ENCODE measurements around the gene PPP1R13B.

Gene PPP1R13B

DNA sequence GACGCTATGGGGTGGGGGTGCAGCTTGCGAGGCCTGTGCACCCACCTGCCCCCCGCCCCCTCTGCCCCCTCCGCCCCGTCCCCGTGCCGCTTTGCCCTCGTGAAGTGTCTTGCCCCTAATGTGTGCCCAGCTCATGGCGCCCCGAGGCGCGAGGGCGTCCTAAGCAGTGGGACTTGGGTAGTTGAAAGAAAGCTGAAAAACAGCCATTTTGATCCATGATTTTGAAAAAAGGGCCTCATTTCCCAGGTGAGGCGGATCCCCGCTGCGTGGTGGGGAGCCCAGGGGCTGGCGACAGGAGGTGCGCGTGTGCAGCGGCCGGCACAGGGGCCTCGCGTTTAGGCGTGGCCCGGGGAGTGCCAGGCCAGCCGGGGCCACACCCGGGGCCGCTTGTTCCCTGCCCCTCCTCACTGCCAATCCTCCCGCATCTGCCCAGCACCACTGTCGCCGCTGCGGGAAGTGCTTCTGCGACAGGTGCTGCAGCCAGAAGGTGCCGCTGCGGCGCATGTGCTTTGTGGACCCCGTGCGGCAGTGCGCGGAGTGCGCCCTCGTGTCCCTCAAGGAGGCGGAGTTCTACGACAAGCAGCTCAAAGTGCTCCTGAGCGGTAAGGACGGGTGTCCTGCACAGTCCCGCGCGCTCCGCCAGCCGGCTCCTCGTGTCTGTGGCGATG, 119.9 kb downstream of the PPP1R13B start:
- DNase-seq: no peak

DNA sequence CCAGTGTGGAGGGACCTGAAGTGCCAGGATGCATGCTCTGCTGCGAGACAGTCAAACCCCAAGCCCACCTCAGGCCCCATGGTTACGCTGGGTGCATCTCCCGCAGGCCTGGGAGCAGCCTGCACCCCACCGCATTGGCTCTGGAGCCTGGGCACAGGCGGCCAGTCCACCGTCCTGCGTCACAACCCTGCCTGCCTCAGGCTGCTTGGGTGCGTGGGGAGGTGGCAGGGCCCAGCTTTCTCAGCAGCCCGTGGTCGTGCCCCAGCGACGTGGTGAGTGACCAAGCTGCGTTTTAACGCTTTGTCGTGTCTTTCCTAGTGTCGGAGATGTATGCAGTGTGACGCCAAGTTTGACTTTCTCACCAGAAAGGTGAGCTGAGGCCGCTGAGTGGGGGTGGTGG, 120.9 kb downstream of the PPP1R13B start:
- DNase-seq: no peak

DNA sequence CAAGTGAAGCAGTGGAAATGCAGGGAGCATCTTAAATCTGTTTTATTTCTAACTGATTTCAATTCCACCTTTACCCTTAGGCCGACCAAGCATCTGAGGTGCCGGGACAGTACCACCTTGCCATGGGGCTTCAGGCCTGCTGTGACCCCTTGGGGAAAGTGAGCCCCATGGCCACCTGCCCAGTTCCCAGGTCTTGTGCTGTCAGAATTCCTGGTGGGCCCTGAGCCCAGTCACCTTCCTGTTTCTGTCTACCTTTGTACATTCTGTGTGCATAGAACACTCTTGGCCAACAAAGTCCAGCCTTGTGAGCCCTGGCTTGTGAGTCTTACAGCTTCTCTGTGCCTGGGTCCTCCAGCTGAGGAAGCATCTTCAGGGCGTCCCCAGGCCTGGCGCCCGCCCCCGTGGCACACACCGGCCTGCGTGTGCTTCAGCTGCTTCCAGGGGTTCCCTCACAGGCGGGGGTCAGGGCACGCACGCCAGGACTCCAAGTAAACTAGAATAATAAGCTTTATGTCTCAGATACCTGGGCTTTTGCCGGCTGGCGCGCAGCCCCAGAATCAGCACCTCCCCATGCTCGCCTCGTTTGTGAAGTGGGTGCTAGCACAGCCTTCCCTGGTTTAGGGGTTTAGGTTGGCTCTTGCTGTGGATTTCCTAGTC, 121.5 kb downstream of the PPP1R13B start:
- DNase-seq: no peak

DNA sequence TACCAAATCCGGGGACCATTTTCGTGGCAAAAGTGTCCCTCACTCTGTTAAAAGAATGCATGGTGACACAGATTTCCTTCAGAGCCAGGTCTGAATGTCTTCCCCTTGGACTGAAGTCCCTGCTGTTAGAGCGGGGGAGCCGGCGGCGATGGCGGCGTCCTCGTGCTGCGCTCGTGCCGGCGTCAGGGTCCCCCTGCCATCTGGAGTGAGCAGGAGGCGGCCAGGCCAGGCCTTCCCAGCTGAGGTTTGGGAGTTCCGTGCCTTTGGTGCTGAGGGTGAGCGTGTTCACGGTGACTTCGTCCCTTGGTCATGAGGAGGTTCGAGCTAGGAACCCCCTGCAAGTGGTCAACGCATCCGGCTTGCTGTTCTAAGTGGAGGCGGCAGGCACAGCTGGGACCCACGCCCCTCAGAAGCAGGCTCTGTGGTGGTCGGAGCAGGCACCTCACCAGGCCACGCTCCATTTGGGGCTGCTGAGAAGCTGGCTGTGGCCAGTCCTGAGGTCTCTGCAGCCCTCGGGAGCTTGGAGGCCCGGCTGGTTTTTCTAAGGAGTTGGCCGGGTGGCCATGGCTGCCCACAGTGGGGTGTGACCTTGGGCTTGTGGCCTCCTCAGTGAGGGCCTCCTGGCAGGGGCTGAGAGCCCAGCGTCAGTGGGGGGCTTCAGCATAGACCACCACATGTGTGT, 122.2 kb downstream of the PPP1R13B start:
- DNase-seq: no peak

DNA sequence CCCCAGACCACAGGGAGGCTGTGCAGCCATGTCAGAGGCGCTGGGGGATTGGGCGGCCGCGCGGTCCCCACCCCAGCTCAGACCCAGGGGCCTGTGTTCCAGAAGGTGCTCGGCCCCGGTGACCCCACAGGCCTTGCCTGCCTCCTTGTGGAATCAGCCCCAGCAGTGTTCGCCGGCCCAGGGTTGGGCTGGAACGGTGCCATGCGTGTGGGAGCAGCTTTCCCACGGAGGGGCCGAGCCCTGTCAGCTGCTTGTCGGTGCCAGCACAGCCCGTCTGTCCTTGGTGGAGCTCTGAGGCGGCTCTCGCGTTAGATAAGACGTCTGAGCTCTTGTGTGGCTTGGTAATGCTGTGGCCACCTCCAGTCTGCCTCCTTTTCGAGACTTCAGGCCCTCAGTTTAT, 123.3 kb downstream of the PPP1R13B start:
- DNase-seq: no peak

DNA sequence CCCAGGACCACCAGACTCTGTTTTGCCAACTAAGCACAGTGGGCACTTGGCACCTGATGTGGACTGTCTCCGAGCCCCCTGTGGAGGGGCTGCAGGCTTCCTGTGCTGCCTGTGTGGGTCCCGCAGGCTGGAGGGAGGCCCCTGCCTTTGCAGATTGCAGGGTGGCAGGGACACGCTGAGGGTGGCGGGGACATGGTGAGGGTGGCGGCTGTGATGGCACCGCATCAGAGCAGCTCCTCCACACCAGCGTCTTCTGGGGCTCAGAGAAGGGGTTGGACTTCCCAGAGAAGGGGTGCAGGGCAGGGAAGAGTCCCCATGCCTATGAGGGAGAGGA, 123.7 kb downstream of the PPP1R13B start:
- DNase-seq: no peak

DNA sequence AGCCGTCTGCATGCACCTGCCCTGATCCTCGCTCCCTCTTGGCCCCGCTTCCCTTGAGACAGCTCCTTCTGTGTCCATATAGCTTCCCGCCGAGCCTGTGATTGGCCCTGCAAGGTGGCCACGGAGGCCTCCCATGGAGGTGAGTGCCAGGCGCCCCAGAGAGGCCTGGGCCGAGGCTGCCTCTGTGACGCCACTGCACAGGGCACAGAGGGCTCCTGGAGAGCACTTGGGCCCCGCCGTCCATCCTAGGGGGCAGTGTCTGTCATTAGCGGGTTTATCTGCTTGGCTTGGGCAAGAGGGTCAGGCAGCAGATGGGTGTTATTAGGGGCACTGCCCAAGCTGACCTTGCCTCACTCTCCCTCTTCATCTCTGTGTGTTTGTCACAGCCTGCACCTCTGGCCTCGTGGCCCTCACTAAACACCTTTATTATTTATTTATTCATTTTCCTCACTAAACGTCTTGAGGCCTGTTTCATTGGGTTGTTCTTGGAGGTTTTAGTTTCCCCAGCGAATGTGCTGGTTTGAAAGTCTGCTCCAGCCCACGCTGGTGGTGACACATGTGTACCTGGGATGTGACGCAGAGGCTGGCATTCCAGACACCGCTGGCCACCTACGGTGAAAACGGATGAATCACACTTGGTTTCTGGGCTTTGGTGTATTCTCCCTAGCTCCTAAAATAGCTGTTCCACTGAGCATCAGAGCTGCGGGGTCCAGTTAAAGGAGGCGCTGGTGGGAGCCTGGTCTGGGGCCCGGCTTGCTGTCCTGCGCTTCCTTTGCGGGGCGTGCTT, 125.8 kb downstream of the PPP1R13B start:
- no peak for DNase-seq

DNA sequence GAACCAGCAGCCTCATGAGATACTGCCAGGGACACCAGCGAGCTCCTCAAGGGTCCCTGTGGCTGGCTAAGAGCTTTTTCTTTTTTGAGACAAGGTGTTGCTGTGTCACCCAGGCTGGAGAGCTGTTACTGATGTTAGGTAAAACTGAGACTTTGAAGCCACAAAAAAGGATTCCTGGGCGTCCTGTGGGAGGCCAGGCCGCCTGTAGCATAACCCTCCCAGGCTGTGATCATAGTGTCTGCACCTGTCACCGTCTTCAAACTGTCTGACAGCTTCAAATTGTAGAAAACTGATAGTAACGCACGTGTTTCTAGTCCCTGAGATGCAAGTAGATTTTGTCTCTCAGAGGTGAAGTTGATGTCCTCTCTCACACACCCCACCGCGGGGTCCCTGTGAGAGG, 127.6 kb downstream of the PPP1R13B start:
- no peak for DNase-seq

DNA sequence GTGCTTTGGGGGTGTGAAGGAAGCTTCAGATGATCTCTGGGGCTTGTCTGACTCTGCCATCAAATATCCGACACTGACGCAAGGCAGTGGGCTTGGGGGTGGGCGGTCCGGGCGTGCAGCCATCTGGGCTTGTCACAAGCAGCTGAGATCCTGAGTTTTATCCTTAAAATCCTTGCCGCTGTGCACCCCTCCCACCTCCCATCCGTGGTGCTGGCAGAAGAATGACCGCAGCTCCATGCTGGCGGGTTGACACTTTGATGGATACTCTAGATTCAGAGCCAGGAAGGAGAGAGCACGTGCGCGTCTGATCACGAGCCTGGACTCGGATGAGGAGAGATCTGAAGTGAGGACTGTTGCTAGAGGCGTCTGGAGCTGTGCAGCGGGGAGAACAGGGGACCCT, 128.8 kb downstream of the PPP1R13B start:
- no peak for DNase-seq

DNA sequence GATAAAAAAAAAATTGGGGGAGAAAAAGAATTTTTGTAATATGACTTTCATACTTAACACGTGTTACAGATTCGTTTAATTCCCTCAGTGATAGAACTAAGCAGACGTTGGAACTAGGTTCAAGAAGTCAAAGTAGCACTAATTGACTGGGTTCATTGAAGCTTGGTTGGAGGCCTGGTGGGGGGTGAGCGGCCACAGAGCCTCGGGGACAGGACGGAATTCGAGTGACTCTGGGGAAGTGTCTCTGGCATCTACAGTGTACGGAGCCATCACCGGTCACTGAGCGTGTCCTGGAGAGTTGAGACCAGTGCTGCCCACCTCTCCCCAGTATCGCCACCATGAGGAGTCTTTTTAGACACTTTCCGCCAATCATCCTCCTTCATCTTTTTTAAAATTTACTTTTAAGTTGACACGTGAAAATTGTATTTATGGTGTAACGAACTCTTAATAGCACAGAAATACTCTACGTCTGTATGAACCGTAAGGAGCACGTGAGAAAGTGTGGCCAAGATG, 130.4 kb downstream of the PPP1R13B start:
- no peak for DNase-seq

DNA sequence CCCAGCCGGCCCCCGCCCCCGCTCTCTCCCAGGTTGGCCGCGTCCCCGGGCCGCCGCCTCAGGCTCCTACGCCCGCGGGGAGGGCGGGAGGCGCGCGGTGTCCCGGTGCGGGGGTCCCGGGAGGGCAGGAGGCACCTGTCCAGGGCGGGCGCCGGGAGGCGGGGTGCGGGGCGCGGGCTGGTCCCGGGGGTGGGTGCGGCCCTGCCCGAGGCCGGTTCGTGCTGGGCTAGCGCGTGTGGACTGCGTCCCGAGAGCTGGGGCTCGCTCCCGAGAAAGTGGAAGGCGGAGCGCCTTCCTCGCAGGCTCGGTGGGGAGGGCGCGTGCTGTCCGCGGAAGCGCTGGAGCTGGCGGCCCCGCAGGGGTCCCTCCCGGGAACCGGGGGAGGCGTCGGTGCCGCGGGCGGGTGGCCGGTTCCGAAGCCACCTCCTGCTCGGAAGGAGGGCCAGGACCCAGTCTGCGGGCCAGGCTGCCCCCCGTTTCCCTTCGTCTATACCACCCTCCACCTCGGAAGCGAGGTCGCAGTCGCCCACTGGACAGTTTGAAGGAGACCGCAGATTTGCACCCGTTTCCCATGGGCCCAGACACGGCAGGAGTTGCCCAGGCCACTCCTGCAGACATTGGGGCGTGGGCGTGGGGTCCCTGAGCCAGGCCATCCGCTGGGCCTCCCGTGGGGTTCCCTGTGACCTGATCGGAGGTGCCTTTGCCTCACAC, 131.1 kb downstream of the PPP1R13B start:
- no peak for DNase-seq

DNA sequence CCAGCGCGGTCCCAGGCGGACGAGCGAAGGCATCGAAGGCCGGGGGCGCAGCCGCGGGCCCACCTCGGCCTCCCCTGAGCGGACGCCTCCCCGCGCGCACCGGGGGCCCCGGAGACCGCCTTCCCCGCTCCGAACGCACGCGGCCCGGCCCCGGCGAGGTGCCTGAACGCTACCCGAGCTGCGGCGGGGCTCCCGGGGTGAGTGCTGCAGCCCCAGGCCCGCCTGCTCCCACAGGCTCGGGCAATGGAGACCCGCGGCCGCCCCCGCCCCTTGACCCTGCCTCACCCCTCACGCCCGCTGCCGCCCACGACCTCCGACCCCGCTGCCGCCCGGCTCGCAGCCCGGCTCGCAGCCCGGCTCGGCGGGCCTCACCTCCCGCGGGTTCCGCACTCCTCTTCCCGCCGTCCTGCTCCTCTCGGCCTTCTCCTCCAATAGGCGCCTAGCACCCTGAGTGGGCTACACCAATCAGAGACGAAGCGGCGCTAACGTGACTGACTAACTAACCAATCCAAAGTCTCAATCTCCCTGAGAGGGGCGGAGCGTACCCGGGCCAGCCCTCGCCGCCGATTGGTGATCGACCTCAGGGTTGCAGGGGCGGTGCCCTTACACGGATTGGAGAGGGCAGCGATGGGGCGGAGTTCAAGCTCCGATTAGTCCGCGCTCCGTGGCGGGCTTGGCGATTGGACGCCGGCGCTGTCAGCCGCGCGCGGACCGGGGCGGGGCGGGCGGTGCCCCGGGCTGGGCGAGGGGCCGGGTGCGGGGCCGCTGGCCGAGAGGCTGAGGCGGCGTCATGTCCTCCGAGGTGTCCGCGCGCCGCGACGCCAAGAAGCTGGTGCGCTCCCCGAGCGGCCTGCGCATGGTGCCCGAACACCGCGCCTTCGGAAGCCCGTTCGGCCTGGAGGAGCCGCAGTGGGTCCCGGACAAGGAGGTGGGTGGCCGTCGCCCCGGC, 132.0 kb downstream of the PPP1R13B start, which contains the start of the genes XRCC3 and ZFYVE21:
Gene XRCC3, minus strand, starts transcription at position 400 of the 949 bp plus-strand sequence. CDS start 4,364 bp downstream, outside the sequence.
Gene ZFYVE21, plus strand, starts transcription at position 759 of the 949 bp plus-strand sequence. Its CDS starts 32 bp downstream, at position 791.
- peak; percentile 100 for DNase-seq

DNA sequence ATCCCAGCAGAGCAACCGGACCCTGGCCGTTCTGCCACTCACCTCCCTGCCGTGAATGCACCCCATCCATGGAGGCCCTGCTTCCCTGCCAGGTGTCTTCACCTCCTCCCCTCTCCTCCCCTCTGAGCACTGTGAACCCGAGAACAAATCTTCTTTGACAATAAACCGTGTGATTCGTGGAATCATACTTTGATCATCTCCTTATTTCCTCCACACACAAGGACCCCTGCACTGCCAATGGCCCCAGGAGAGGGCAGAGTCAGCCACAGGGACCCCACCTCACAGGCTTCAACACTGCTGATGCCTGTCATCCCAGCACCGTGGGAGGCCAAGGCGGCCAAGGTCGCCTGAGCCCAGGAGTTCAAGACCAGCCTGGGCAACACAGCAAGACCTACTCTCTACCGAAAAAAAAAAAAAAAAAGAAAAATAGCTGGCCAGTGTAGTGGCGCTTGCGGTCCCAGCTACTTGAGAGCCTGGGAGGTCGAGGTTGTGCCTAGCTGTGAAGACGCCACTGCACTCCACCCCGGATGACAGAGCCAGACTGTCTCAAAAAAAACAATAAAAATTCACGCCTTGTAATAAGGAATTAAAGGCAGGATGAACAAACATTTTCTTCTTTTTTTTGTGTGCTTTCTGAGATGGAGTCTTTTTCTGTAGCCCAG, 133.2 kb downstream of the PPP1R13B start:
- DNase-seq: no peak

DNA sequence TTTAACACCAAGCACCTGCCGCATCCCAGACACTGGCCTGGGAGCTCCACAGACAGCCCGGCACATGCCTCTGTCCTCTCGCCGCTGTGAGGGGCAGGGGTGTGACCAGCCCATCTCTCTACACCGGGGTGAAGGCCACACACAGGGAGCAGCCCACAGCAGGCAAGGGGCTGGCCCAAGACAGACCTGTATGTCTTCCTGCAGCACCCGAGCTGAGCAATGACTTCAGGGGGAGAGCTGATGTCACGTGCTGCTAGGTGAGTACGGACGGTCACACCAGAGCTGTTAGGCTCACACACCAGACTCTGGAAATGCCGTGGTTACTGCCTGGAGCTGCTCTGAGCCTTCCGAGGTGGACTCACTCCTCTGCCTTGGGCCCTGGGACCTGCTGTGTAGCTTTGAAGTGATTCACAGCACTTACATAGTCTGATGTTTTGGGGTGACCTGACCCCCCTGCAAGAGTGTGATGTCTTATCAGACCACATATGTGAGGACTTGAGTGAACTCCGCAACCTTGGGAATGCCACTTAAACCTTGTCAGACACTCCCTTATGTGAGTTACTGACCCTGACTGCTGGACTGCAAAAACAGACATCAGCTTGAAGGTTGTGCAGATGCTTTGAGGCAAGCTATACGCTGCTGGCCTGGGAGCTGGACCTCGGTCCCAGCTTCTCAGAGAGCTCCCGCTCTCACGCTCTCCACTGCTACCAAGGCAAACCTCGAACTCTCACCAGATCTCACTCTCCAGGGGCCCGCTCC, 133.9 kb downstream of the PPP1R13B start:
- no peak for DNase-seq

DNA sequence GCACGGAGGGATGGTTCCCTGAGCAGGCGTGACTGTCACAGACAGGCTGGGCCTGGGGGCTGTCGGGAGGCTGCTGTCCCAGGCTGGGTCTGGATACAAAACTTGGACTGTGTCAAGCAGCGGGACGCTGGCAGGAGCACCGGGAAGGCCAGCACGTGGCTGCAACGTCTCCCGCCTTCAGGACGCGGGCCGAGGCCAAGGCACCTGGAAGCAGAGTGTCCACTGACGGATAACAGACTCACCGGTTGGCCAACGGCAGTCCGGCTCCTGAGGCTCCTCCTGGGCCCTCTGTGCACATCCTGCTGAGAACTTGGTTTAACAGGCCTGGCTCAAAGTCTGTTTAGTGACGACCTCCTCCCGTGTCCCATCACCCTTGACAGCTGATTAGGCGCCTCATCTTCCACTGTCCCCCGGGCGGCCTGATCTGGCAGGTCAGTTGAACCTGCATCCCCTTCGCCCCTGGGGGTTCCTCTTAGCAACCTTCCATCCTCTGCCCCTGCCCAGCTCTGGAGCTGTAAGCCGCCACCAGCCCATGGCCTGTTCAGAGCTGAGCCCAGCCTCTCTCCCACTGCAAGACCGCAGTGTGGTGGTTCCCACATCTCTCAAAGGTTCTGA, 134.6 kb downstream of the PPP1R13B start:
- no peak for DNase-seq

DNA sequence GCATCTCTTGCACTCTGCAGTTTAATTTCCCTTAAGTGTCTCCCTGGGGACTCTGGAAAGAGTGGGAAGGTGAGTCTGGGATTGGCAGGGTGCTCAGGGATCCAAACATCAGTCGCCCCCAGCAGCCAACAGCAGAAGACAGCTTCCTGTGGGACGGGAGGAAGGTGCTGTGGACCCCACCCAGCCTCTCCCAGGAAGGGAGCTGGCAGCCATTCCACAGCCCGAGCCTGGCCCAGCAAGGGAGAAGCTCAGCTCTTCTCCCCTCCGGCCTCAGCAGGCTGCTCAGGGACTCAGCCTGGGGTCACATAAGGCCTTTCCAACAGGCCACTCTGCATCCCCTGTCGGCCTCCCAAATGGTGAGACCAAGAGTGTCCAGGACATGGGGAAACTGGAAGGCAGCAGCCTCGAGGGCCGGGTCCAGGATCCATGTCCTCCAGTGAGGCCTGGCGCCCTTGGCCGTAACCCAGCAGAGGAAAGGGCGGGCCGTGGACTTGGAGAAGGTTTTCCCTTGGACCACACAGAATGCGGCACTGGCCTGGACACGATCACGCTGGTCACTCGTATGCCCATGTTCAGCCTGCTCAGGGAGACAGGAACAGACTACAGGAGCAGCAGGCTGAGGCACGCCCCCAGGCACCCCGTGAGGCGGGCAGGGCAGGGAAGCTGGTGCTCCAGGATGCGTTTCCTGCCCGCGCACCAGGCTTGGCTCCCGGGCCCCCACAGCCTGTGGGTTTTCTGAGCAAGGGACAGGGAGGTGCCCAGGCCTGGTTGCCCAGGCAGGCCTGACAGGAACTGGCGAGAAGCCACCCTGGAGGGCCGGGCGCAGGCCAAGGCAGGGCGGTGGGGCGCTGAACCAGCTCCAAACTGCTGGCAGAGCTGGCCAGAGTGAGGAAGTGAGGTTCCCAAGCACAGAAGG, 135.6 kb downstream of the PPP1R13B start:
- DNase-seq: no peak

DNA sequence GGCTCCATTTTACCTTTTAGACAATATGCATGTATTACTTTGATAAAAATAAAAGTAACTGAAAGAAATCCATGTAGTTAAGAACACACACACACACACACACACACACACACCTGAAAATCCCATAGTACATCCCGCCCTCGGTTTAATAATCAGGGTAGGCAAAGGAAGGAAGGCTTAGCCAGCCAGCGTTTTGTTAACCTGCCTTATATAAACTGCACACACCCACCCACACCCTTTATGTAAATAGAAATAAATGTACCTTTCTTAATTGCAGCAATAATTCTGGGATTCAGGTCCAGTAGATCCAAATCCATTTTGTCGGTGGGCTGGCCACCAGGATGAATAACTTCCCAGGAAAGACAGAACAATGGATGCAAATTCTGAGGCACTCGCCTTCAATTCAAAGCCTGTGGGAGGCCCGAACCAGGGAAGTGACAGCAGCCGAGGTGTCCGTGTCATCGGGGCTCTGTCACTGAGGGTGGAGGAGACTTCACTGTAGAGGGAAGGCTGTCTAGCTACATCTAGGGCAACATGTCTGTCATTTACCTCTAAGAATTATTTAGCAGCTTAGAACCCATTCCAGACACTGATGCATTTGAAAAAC, 136.5 kb downstream of the PPP1R13B start:
- no peak for DNase-seq

DNA sequence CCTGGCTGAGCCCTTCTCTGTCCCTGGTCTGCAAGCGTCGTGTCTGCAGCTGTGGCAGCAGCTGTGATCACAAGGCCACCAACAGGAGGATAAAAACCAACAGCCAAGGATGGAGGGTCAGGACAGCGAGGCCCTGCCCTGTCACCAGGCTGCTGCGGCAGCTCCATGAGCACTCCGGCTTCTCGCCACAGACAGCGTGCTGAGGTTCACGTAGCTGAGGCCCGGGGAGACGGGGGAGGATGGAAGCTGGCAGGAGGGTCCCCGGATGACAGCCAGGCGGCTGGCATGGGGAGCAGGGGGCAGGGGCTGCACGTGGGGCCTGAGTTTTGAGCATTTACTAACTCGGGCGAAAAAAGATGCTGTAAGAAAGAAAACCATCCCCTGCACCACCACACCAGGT, 137.6 kb downstream of the PPP1R13B start:
- DNase-seq: no peak
